ENCODE results near the gene GDF2. TPM values are rescaled to one million over a fixed set of nuclear protein-coding genes. Genes with fewer than 3 reads are reported as not detected.

The GDF2 gene
- total RNA-seq = not detected

DNA sequence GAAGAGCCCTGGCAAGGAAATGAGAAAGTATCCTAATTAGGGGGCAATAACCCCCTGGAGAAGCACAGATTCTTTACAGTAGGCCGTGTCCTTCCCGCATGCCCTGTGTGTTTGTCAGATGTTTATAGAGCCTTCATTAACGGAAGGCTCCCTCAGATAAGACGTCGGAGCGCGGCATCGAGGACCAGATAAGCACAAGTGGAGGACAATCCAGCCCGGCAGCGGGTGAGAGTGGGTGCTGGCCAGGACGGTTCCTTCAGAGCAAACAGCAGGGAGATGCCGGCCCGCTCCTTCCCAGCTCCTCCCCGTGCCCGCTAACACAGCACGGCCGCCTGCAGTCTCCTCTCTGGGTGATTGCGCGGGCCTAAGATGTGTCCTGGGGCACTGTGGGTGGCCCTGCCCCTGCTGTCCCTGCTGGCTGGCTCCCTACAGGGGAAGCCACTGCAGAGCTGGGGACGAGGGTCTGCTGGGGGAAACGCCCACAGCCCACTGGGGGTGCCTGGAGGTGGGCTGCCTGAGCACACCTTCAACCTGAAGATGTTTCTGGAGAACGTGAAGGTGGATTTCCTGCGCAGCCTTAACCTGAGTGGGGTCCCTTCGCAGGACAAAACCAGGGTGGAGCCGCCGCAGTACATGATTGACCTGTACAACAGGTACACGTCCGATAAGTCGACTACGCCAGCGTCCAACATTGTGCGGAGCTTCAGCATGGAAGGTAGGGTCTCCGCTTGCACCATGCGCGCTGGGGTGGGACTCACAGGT is at the start of gene GDF2:
TSS of gene GDF2 (plus strand) at position 155 of the 762 bp plus-strand sequence. CDS start at position 370, 215 bp downstream.

DNA sequence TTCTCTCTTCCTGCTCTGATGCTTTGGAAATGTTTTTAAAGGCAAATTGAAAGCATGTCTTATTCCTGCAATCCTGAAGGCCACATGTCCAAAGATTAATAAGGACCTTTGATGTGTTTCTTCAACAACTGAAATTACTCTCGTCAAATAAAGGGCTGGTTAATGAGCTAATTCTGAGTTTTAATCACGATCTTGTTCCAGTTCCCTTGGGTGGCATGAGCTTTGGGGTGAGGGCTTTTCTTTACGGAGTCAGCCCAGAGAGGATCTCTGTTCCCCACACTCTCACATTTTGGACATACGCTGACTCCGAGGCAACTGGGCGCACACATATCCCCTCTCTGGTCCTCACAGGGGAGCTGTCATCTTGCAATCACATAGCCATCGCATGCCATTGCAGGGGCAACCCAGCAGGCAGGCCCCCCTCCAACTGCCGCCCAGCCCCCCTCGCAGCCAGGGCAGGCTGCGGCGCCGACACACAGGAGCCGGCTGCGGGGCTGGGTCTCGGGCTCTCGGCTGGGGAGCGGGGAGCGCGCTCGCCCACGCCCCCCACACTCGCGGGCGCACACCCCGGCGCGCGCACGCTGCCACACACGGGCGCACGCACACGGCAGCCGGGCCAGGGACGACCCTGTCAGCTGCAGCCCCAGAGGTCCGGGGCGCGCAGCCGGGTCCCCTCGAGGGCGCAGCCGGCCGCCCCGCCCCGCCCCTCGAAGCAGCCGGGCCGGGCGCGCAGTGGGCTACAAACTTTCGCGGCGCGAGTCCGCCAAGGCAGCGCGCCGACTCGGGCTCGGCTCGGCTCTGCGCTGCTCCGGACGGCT is 22.4 kb upstream of the GDF2 start, which contains the start of gene GDF10:
TSS of gene GDF10 (plus strand) at position 587 of the 818 bp plus-strand sequence. CDS start 455 bp downstream, outside the sequence.

DNA sequence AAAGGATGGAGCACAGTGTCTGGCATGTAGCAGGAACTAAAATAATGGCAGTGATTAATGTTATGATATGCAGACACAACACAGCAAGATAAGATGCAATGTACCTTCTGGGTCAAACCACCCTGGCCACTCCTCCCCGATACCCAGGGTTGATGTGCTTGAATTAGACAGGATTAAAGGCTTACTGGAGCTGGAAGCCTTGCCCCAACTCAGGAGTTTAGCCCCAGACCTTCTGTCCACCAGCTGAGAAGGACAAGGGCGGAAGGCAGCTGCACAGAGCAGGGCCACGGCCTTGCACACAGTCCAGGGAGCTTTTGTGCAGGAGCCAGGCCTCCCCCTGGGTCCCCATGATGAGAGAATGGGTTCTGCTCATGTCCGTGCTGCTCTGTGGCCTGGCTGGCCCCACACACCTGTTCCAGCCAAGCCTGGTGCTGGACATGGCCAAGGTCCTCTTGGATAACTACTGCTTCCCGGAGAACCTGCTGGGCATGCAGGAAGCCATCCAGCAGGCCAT is 25.9 kb downstream of the GDF2 start, which contains the start of gene RBP3:
TSS of gene RBP3 (plus strand) at position 226 of the 514 bp plus-strand sequence. CDS start at position 348, 122 bp downstream.

Other genes with a start within 250 kb of the GDF2 start
- gene GDF10, start 22.3 kb upstream of the GDF2 start, total RNA-seq = 6.3 TPM
- gene RBP3, start 25.9 kb downstream of the GDF2 start, total RNA-seq = not detected
- gene ZNF488, start 61.8 kb downstream of the GDF2 start, total RNA-seq = 2.5 TPM
- gene ANXA8, start 161.7 kb downstream of the GDF2 start, total RNA-seq = not detected
- not detected for gene FAM25G, start 169.2 kb downstream of the GDF2 start, total RNA-seq
- 7.5 TPM for gene AGAP9, start 201.2 kb downstream of the GDF2 start, total RNA-seq